Panc1 (cell line): ENCODE data around the gene GPR21. TPM values are rescaled to one million over a fixed set of nuclear protein-coding genes. Genes with fewer than 3 reads are reported as not detected.

ENCODE experiments used
- ATAC-seq: fragments of 200-7000 bp; cut with Tn5 transposase; 2 replicates; pipeline ENCODE4 v1.9.1; 2020; ENCODE audit warnings: mild to moderate bottlenecking, moderate library complexity
- BruUV-seq: library from RNA; stranded (reverse); fragments of 400-500 nt; replicated peaks from 2 replicates; lab custom pipeline; 2021; lab: Mats Ljungman, UMichigan
- CTCF ChIA-PET: fragments of 300-600 bp; sonication (Branson Sonifier 250); formaldehyde crosslinking; loops from one replicate; lab custom pipeline; 2022; ENCODE audit warnings: antibody characterized with exemption; lab: Charles Lee
- POLR2A ChIA-PET: fragments of 300-600 bp; sonication (Branson Sonifier 250); formaldehyde crosslinking; loops from one replicate; lab custom pipeline; 2022; ENCODE audit warnings: antibody characterized with exemption; lab: Charles Lee
- DNase-seq: peaks from one replicate; pipeline ENCODE4 v3.0.0-alpha.2; 2010; ENCODE audit warnings: low read depth, low spot score
- H3K27ac ChIP-seq: 2 replicates; pipeline ENCODE4 v1.5.1; 2011; ENCODE audit warnings: mild to moderate bottlenecking, low read length, inconsistent platforms
- H3K27me3 ChIP-seq: fragments of 200-500 bp; sonication (Bioruptor generic); 2 replicates; pipeline ENCODE4 v1.6.0; 2014; ENCODE audit warnings: low read length, inconsistent platforms; ENCODE audit not compliant: control insufficient read depth, insufficient read depth
- H3K36me3 ChIP-seq: fragments of 200-500 bp; sonication (Bioruptor generic); 2 replicates; pipeline ENCODE4 v1.5.1; 2014; ENCODE audit warnings: inconsistent platforms, mild to moderate bottlenecking, low read length, moderate library complexity; ENCODE audit not compliant: control insufficient read depth, insufficient read depth
- H3K4me1 ChIP-seq: 2 replicates; pipeline ENCODE4 v1.5.1; 2011; ENCODE audit warnings: inconsistent platforms, mild to moderate bottlenecking, low read length, moderate library complexity; ENCODE audit not compliant: control insufficient read depth, insufficient read depth
- H3K4me3 ChIP-seq, 2 experiments: 2 replicates each; pipeline ENCODE4 v1.5.1; 2011 to 2012; ENCODE audit warnings: low read depth in 2 of 2, low read length in 2 of 2, mild to moderate bottlenecking in 2 of 2, inconsistent platforms in 1 of 2, moderate library complexity in 1 of 2
- H3K9me3 ChIP-seq: fragments of 200-500 bp; sonication (Bioruptor generic); 2 replicates; pipeline ENCODE4 v1.5.1; 2014; ENCODE audit warnings: low read depth, mild to moderate bottlenecking, inconsistent platforms, low read length, moderate library complexity; ENCODE audit not compliant: control insufficient read depth, insufficient read depth
- CTCF ChIP-seq: fragments of 450-650 bp; IDR thresholded peaks from 2 replicates; pipeline ENCODE4 v1.5.1; 2017; ENCODE audit warnings: mild to moderate bottlenecking
- POLR2AphosphoS5 ChIP-seq: IDR thresholded peaks from 2 replicates; pipeline ENCODE4 v1.6.1; 2012; ENCODE audit warnings: mild to moderate bottlenecking, low read depth, low read length, moderate library complexity
- REST ChIP-seq, 2 experiments: IDR thresholded peaks; 2 replicates each; pipeline ENCODE4 v1.6.1; 2011 to 2012; ENCODE audit warnings: low read depth in 2 of 2, control low read depth in 1 of 2, low read length in 1 of 2, mild to moderate bottlenecking in 1 of 2, moderate library complexity in 1 of 2; ENCODE audit not compliant: insufficient read depth in 1 of 2
- SIN3A ChIP-seq: IDR thresholded peaks from 2 replicates; pipeline ENCODE4 v1.6.1; 2012; ENCODE audit warnings: low read depth, mild to moderate bottlenecking, low read length, moderate library complexity, borderline replicate concordance; ENCODE audit not compliant: insufficient read depth
- TCF7L2 ChIP-seq: IDR thresholded peaks from 2 replicates; pipeline ENCODE4 v1.6.1; 2011; ENCODE audit warnings: mild to moderate bottlenecking, low read depth, low read length, inconsistent platforms
- in situ Hi-C: cut with HindIII; loops from 2 replicates; pipeline ENCODE4 v1.10.0; 2016; ENCODE audit warnings: low sequenced_read_pairs, low pct_unique_long_range_greater_than_20kb
- intact Hi-C: fragments of 100-400 bp; cut with micrococcal nuclease; formaldehyde crosslinking; loops from one replicate; pipeline ENCODE4 v1.10.0; 2022; ENCODE audit not compliant: unreplicated experiment
- total RNA-seq: library from RNA; stranded (reverse); gene quantifications from one replicate; pipeline ENCODE4 v1.2.1, GENCODE V29; 2021; ENCODE audit not compliant: unreplicated experiment

The GPR21 gene
- total RNA-seq, 1 experiment from 2014 or later: not detected

- CTCF ChIA-PET: no interaction called here
- in situ Hi-C loops (no loop called here), intact Hi-C loops (no loop called here)
- Histone ChIP-seq H3K4me3 (no peak overlapping the region), H3K4me1 (no peaks in the 10 kb centered on the region), H3K27me3 (no peaks in the 10 kb centered on the region), H3K27ac (no peak overlapping the region), H3K36me3 (peaks cover 12% of the 10 kb centered on the region), H3K9me3 (no peaks in the 10 kb centered on the region)
- DNase-seq (no peak), ATAC-seq (no peak)
- POLR2A ChIA-PET: no interaction called here
- no peak for TF ChIP-seq SIN3A
- TF ChIP-seq TCF7L2: no peak
- no peak for TF ChIP-seq CTCF
- TF ChIP-seq POLR2AphosphoS5: no peak
- no peak for TF ChIP-seq REST (IDR thresholded peaks at IDR 0.05; ENCODE audit: insufficient read depth in 1 of 2, low read depth in 2 of 2, low read length in 1 of 2)
- BruUV-seq: no TSS peak
Observed at GRCh38 chr9:123011878-123012528, 21.5 kb upstream of the GPR21 start.

DNA sequence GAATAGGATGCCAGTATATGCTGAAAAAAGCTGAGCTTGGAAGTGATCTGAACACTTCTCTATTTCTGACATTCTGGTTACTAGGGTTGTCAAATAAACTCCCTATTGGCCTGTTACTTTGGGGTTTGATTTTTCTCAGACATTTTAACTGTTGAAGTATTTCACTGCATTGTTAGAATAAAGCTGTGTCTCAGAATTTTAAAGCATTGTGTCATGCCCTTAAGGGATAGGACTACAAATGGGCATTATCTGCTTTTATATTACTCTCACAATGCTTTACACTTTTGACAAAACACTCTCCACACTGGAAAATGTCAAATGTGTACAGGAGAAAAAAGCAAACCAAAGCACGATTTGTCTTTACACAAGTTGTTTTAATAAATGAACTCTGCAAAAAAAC lies 16.8 kb upstream of the GPR21 start:
- no peaks in the 10 kb centered on the region for H3K27me3 ChIP-seq
- in situ Hi-C loops (no loop called here), intact Hi-C loops (no loop called here)
- H3K27ac ChIP-seq: no peak overlapping the region
- CTCF ChIA-PET: no interaction called here
- no peaks in the 10 kb centered on the region for H3K9me3 ChIP-seq
- peaks cover 16% of the 10 kb centered on the region for H3K36me3 ChIP-seq
- TF ChIP-seq TCF7L2 (no peak), SIN3A (no peak), POLR2AphosphoS5 (no peak), REST (IDR thresholded peaks at IDR 0.05; ENCODE audit: insufficient read depth in 1 of 2, low read depth in 2 of 2, low read length in 1 of 2) (no peak), CTCF (no peak)
- no peak for ATAC-seq
- no peaks in the 10 kb centered on the region for H3K4me1 ChIP-seq
- BruUV-seq: no TSS peak
- no peak for DNase-seq
- POLR2A ChIA-PET: interaction anchor here (0.6 kb wide), 1 partner anchor 20 kb away, joined by 3 read pairs; no protein-coding TSS in a partner anchor
- H3K4me3 ChIP-seq: no peak overlapping the region
